Stimulated activated CD8-positive, alpha-beta memory T cell treated with anti-CD3 and anti-CD28 coated beads, Interleukin-4, amount 100 ng/mL, for 4 hours (primary cell): ENCODE measurements around the gene TSC22D1.

Experiments used
- DNase-seq, 2 donors: peaks; one replicate each; pipeline ENCODE4 v3.0.0-alpha.2; 2020; ENCODE audit warnings: low read depth in 2 of 2, low spot score in 1 of 2

Gene TSC22D1

GRCh38 chr13:44407891-44408290 is 168.2 kb downstream of the TSC22D1 start:
- DNase-seq, result no peak

- DNase-seq, result no peak
Measured at GRCh38 chr13:44407379-44407778, 168.8 kb downstream of the TSC22D1 start.

- no peak for DNase-seq
Measured at GRCh38 chr13:44406617-44407016, 169.5 kb downstream of the TSC22D1 start.

GRCh38 chr13:44404261-44405132 is 171.6 kb downstream of the TSC22D1 start:
- DNase-seq, result no peak

GRCh38 chr13:44403461-44404056 is 172.6 kb downstream of the TSC22D1 start:
- DNase-seq, result no peak

- no peak for DNase-seq
Measured at GRCh38 chr13:44402899-44403445, 173.2 kb downstream of the TSC22D1 start.

GRCh38 chr13:44401577-44401976 is 174.6 kb downstream of the TSC22D1 start:
- DNase-seq, result no peak

GRCh38 chr13:44400736-44401135 is 175.4 kb downstream of the TSC22D1 start:
- DNase-seq, result no peak

- DNase-seq, result no peak
Measured at GRCh38 chr13:44399074-44399473, 177.1 kb downstream of the TSC22D1 start.

- no peak for DNase-seq
Measured at GRCh38 chr13:44398606-44399005, 177.5 kb downstream of the TSC22D1 start.

GRCh38 chr13:44397766-44398223 is 178.3 kb downstream of the TSC22D1 start:
- DNase-seq, result no peak

GRCh38 chr13:44396701-44397580 is 179.2 kb downstream of the TSC22D1 start:
- no peak for DNase-seq

GRCh38 chr13:44395976-44396694 is 180.0 kb downstream of the TSC22D1 start:
- no peak for DNase-seq

GRCh38 chr13:44394658-44395057 is 181.5 kb downstream of the TSC22D1 start:
- DNase-seq, result no peak

GRCh38 chr13:44393391-44393790 is 182.7 kb downstream of the TSC22D1 start:
- no peak for DNase-seq

- no peak for DNase-seq
Measured at GRCh38 chr13:44389876-44390275, 186.3 kb downstream of the TSC22D1 start.

- no peak for DNase-seq
Measured at GRCh38 chr13:44389060-44389666, 187.0 kb downstream of the TSC22D1 start.

GRCh38 chr13:44388427-44389059 is 187.6 kb downstream of the TSC22D1 start:
- no peak for DNase-seq

GRCh38 chr13:44386913-44387556 is 189.1 kb downstream of the TSC22D1 start:
- DNase-seq, result no peak
